ENCODE results near the gene NLRP6.
"Not testable (repeated sequence)": the region's sequence is repeated elsewhere in the genome, so short reads cannot be mapped to it uniquely, and the experiment has no call there.

NLRP6 gene

DNA sequence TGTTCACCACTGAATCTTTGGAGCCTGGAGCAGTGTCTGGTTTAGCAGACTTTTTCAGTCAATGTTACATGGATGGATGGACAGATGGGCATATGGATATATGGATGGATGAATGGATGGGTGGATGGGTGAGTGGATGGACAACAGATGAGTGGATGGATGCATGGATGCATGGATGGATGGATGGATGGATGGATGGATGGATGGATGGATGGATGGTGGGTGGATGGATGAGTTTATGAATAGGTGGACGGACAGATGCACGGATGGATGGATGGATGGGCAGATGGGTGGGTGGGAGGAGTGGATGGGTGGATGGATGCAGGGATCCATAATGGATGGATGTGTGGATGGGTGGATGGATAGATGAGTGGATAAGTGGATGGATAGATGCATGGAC is 22.4 kb upstream of the NLRP6 start:
- DNase-seq (ENCODE audit: low read depth in 2 of 2), result no peak

DNA sequence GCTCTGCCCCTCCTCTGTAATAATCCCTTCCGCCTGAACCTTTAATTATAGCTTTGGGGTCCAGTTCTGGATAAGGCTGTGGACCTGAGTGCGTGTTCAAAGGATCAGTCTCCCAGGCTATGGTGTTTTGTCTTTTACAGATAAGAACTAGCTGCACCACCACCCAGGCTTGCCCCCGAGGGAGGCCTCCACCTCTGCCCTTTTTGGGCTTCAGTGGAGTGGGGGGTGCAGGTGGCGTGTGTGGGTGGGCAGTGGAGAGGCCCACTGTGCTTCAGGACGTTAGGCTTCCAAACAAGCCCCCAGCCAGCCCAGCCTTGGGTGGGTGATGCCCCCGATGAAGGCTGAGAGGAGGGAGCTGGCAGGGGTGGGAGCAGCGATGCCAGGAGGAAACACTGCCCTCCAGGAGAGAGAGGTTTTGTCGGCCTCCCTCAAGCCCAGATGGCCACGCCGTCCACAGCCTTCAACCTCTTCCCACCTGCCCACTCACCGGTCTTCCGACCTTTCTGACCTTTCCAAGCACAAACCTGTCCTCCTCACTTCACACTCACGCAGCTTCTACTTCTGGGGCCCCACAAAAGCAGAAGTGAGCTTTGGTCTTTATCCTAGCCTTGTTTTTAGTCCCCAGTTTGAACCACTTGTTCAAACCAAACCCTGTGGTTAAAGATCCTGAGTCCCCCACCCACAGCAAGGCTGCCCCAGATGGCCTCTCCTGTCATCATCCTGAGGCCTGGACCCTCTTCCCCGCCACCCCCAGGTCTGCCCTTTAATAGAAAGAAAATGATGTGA is 21.1 kb upstream of the NLRP6 start:
- no peak for DNase-seq (ENCODE audit: low read depth in 2 of 2)

DNA sequence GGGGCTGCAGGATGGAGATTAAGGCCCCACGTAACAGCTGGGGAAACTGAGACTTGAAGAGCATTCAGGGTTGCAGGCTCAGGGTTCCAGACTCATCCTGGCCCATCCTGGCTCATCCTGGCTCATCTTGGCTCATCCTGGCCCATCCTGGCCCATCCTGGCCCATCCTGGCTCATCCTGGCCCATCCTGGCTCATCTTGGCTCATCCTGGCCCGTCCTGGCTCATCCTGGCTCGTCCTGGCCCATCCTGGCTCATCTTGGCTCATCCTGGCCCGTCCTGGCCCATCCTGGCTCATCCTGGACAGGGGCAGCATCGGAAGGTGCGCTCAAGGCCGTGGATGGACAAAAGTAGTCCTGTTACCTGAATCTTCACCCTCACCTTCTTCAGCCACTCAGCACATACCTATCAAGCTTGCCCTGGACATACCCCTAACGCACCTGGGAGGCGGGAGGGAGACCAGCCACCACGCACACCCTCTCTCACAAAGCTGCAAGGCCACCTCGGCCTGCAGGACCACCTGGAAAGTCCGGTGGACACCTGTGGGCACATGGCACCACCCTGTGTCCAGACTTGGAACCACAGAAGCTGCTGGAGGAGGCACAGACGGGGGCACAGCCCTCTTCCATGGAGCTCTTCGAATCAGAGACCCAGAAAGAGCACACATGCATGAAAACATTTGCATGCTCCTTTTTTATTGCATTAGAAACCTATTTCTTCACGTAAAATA is 20.3 kb upstream of the NLRP6 start:
- DNase-seq (ENCODE audit: low read depth in 2 of 2), result no peak

DNA sequence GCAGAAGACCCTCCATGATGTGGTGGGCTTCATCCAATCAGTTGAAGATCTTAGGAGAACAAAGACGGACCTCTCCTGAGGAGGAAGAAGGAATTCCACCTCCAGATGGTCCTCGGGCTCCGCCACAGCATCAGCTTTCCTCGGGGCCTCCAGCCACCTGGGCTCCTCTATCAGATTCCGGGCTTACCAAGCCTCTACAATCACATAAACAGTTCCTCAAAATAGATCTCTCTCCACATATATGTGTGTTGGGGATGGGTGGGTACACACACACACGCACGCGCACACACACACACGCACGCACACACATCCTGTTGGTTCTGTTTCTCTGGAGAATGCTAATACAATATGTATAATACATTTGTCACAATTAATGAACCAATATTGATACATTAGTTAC is 18.8 kb upstream of the NLRP6 start:
- no peak for DNase-seq (ENCODE audit: low read depth in 2 of 2)

DNA sequence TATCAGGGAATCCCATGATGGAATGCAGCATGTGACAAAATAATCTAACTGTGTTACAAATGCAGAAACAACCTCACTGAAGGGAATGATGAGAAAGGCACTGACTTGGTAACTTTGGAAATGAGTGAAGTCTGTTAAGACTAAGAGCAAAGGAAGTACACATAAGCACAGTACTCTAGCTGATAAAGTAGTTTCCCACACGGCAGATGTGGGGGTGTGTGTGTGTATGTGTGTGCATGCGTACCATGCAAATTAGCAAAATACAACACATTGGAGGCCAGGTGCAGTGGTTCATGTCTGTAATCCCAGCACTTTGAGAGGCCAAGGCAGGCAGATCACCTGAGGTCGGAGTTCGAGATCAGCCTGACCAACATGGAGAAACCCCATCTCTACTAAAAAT is 16.6 kb upstream of the NLRP6 start:
- no peak for DNase-seq (ENCODE audit: low read depth in 2 of 2)

DNA sequence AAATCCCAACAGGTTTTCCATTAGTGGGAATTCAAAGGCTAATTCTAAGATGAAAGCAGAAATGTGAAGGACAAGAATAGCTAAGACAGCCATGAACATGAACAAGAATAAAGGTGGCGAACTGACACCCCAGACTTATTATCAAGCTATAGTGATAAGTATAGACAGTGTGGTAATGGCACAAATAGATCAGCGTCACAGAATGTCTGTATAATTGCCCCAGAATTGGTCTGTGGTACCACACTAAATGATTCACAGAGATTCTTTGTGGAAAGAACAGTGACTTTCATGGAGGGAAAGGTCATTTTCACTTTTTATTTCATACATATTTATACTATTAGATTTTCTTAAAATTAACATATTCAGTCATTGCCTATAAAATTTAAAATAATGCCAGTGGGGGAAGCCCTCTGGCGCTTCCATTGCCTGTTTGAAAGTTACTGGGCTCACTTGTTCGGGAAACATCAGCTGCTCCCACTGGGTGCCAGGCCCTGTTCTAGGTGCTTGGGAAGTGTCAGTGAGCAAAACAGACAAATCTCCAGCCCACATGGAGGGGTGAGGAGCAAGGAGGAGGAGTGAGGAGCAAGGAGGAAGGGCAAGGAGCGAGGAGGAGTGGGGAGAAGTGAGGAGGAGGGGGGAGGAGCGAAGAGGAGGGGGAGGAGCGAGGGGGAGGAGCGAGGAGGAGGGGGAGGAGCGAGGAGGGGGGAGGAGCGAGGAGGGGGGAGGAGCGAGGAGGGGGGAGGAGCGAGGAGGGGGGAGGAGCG is 11.3 kb upstream of the NLRP6 start:
- no peak for DNase-seq (ENCODE audit: low read depth in 2 of 2)

DNA sequence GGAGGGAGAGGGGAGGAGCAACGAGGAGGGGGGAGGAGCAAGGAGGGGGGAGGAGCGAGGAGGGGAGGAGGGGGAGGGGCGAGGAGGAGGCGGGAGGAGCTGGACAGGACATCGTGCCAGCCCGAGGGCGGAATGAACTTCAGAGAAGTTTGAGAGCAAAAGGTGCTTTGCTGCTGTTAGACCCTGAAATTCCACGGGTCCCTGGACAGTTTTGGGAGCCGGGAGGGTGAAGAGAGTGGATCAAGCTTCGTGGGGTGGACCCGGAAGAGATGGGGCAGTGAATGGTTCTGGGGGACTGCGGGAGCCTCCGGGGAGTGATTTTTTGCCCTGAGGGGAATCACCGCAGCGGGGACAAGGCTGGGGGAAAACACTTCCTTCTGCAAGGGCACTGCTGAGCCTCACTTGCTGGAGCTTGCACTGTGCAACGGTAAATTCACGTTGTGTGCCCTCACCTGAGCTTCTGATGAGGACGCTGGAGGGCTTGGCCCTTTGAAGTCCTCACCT is 10.7 kb upstream of the NLRP6 start:
- DNase-seq (ENCODE audit: low read depth in 2 of 2), result no peak

DNA sequence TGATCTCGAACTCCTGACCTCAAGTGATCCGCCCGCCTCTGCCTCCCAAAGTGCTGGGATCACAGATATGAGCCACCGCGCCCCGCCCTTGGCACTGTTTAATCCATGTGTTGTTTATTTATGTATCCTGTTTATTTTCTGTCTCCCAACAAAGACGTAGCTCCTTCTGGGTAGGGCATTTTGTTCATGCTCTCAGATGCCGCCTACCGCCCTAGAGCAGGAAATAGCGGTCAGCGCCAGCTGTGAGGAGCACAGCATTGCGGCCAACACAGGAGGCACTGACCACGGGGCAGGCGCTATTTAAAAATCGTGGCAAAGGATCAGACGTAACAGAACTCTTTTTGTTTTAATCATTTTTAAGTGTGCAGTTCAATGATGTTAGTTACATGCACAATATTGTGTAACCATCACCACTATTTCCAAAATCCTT is 9.5 kb upstream of the NLRP6 start:
- DNase-seq (ENCODE audit: low read depth in 2 of 2), result not testable (repeated sequence)

DNA sequence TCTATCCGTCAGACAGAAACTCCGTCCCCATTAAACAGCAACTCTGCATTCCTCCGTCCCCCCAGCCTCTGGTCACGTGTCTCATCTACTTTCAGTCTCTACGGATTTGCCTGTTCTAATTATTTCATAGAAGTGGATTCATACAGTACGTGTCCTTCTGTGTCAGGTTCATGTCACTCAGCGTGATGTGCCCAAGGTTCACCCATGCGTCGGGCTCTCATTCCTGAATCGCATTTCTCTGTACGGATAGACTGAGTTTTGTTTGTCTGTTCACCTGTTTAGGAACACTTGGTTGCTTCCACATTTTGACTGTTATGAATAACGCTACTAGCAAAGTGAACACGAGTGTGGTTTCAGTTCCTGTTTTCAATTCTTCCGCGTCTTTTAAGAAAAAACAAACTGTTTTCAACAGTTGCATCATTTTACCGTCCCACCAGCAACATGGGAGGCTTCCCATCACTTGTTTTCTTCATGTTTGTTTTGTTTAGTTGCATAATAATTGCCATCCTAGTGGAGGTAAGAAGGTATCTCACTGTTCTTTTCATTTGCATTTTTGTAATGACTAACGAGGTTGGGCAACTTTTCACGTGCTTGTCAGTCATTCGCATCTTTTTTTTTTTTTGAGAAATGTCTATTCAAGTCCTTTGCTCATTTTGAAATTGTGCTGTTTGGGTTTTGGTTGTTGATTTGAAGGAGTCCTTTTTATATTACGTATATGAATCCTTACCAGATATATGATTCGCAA is 8.9 kb upstream of the NLRP6 start:
- DNase-seq (ENCODE audit: low read depth in 2 of 2), result no peak

DNA sequence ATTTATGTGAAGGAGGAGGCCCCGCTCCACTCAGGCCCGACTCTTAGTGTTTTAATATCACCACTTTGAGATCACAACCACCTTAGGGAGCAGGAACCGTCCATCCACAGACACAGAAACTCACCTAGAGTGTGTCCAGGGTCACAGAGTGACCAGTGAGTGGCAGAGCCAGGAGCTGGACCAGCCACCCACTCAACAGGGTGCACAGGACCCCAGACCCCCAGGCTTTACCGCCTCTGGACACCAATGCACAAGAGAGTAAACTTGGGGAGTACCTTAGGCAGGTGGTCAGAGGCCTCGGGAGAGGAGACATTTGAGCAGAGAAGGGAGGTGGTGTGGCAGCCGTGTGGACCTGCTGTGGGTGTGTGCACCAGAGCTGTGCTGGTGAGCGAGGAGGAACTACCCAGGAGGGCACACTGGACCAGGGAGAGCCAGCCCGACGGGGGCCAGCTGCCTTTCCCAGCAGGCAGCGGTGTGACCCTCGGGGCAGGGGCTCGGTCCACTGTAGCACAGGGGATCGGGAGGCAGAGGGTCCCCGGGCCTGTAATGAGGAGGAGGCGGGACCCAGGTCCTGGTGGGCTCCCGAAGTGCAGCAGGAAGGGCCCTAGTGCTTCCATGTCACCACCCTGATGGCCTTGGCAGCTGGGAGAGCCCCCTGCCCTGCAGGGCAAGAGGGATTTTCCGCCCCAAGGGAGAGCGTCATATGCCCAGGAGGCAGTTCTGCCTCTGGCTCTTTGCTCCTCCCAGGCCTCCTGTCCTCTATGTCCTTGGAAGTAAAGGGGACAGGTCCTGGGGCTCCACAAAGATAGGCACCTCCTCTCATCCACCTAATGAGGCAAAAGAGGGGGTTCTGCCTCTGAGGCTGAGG is 7.5 kb upstream of the NLRP6 start:
- no peak for DNase-seq (ENCODE audit: low read depth in 2 of 2)

DNA sequence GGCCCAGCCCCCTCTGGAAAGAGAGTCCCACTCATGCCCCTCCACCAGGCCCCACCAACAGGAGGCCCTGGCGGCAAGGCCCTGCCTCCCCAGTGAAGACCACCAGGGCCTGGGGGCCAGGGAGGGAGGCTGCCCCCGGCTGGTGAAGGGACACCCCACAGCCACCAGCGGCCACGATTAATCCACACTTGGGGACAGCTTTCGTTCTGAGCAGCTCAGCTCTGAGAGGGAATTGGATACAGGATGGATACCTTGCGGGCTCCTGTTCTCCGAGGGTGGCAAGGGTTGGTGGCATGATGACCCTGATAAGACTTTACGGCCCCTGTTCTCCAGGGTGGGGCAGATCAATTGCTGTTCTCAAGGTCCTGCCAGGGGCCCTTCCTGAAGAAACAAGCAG is 6.9 kb upstream of the NLRP6 start:
- DNase-seq (ENCODE audit: low read depth in 2 of 2), result no peak

DNA sequence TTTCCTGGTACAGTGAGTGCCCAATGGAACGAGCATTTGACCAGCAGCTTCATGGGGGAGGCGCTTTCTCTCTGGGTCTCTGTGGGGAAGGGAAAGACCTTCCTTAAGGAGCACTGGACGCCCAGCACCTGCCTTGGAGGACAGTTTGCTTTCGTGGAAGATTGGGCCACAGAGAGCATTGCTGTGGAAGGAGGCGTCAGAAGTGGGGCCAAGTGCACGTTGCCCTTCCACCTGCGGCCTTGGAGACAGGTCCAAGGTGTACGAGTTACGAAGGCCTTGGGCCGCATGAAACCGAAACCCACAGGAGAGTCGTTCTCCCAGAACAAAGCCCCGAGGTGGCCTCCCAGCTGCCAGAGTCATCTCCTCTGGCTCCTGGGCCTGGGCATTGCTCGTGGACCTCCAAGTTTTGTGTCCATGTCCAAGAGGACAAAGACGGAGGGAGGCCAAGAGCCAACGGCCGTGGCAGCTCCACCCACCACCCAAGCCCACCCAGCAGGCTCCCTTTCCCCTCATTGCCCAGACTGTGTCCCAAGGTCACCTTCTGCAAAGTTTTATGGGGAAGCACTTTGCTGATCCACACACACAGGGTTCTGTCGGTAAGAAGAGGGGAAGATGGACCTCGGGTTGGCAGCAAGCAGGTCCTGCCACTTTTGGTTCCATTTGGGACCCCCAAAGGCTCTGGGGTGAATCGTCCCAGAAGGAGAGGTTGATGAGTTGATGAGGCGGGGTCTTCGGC is 5.8 kb upstream of the NLRP6 start:
- no peak for DNase-seq (ENCODE audit: low read depth in 2 of 2)

DNA sequence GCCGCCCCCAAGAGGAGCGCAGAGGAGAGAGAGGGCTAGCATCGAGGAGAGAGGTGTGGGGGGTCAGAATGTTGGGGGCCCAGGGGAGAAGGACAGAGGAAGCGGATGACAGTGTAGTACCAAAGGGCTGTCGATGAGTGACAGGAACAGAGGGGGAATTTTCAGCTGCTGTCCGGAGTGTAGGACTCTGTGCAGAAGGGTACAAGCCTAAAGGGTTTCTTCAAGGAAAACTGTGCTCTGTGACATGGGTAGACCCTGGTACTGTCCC is 5.3 kb upstream of the NLRP6 start:
- no peak for DNase-seq (ENCODE audit: low read depth in 2 of 2)

DNA sequence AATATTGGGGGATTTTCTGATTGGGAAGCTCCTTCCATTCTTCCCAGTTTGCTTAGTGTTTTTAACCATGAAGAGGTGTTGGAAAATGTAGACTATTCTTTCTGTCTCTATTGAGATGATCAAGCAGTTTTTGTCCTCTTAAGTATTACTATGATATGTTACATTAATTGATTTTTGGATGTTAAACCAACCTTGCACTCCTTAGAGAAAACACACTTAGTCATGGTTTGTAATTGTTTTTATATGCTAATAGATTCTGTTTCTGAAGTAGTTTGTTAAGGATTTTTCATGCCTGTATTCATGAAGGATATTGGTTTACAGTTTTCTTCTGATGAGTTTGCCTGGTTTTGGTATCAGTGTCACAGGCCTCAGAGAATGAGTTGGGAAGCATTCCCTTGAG is 2.0 kb upstream of the NLRP6 start:
- no peak for DNase-seq (ENCODE audit: low read depth in 2 of 2)

DNA sequence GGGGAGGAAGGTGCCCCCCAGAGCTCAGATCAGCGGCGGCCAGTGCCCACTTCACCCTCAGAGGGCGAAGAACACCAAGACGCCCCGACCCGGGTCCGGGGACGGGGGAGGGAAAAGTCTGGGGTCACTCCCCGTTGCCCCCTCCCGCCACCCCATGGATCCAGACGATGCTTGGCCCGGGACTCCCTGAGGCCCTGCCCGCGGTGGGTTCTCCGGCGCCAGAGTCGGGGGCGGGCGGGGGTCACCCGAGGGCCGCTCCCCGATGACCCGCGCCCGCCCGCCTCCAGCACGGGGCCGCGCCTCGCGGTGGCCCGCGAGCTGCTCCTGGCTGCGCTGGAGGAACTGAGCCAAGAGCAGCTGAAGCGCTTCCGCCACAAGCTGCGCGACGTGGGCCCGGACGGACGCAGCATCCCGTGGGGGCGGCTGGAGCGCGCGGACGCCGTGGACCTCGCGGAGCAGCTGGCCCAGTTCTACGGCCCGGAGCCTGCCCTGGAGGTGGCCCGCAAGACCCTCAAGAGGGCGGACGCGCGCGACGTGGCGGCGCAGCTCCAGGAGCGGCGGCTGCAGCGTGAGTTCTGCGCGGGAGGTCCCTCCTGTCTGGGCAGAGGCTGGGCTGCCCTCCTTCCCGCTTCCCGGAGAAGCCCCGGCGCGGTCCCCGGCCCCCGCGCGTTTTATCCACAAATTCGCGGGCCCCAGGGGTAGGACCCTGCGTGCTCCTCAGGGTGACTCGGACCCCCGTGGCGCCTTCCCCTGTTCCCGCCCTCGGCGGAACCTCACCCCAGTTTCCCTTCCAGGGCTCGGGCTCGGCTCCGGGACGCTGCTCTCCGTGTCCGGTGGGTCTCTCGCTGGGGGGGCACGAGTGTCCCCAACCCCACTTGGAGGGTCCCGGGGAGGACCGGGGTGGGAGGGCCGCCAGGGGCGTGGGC is 1.1 kb downstream of the NLRP6 start:
- DNase-seq (ENCODE audit: low read depth in 2 of 2), result no peak

DNA sequence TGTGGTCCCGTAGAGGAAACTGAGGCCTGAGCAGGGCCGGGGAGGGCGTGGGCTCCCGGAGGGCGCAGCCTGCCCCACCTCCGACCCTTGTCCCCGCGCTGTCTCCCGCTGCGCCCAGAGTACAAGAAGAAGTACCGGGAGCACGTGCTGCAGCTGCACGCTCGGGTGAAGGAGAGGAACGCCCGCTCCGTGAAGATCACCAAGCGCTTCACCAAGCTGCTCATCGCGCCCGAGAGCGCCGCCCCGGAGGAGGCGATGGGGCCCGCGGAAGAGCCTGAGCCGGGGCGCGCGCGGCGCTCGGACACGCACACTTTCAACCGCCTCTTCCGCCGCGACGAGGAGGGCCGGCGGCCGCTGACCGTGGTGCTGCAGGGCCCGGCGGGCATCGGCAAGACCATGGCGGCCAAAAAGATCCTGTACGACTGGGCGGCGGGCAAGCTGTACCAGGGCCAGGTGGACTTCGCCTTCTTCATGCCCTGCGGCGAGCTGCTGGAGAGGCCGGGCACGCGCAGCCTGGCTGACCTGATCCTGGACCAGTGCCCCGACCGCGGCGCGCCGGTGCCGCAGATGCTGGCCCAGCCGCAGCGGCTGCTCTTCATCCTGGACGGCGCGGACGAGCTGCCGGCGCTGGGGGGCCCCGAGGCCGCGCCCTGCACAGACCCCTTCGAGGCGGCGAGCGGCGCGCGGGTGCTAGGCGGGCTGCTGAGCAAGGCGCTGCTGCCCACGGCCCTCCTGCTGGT is 1.9 kb downstream of the NLRP6 start:
- no peak for DNase-seq (ENCODE audit: low read depth in 2 of 2)

DNA sequence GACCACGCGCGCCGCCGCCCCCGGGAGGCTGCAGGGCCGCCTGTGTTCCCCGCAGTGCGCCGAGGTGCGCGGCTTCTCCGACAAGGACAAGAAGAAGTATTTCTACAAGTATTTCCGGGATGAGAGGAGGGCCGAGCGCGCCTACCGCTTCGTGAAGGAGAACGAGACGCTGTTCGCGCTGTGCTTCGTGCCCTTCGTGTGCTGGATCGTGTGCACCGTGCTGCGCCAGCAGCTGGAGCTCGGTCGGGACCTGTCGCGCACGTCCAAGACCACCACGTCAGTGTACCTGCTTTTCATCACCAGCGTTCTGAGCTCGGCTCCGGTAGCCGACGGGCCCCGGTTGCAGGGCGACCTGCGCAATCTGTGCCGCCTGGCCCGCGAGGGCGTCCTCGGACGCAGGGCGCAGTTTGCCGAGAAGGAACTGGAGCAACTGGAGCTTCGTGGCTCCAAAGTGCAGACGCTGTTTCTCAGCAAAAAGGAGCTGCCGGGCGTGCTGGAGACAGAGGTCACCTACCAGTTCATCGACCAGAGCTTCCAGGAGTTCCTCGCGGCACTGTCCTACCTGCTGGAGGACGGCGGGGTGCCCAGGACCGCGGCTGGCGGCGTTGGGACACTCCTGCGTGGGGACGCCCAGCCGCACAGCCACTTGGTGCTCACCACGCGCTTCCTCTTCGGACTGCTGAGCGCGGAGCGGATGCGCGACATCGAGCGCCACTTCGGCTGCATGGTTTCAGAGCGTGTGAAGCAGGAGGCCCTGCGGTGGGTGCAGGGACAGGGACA is 2.7 kb downstream of the NLRP6 start:
- no peak for DNase-seq (ENCODE audit: low read depth in 2 of 2)
